T-helper 1 cell treated with Interleukin-12 subunit alpha and Interleukin-12 subunit beta and Interleukin-4 antibody, amounts not matched to agents 30 μg/mL and 1 μg/mL, for 36 hours (primary cell): Measurements from ENCODE around the gene ROR1.

ENCODE experiments used
- H3K27ac Mint-ChIP-seq: one replicate; pipeline ENCODE4 v1.8.0; 2021; ENCODE audit warnings: mild to moderate bottlenecking, mixed read lengths
- H3K27me3 Mint-ChIP-seq: one replicate; pipeline ENCODE4 v1.8.0; 2021; ENCODE audit warnings: low read depth, mixed read lengths
- H3K36me3 Mint-ChIP-seq: one replicate; pipeline ENCODE4 v1.8.0; 2021; ENCODE audit warnings: low read depth, mixed read lengths
- H3K4me1 Mint-ChIP-seq: one replicate; pipeline ENCODE4 v1.8.0; 2021; ENCODE audit warnings: low read depth, mixed read lengths
- H3K4me3 Mint-ChIP-seq: one replicate; pipeline ENCODE4 v1.8.0; 2021; ENCODE audit warnings: mild to moderate bottlenecking, moderate library complexity, mixed read lengths
- H3K9me3 Mint-ChIP-seq: one replicate; pipeline ENCODE4 v1.8.0; 2021; ENCODE audit warnings: mixed read lengths

Gene ROR1

GRCh38 chr1:64172458-64172983 lies 398.7 kb downstream of the ROR1 start:
- Mint-ChIP-seq H3K4me1 (peaks cover 3% of the 10 kb centered on the region), H3K27ac (no peak overlapping the region), H3K4me3 (no peak overlapping the region), H3K9me3 (no peaks in the 10 kb centered on the region), H3K27me3 (peaks cover 4% of the 10 kb centered on the region), H3K36me3 (no peaks in the 10 kb centered on the region)

- peaks cover 3% of the 10 kb centered on the region for H3K4me1 Mint-ChIP-seq
- H3K27ac Mint-ChIP-seq = no peak overlapping the region
- H3K9me3 Mint-ChIP-seq = no peaks in the 10 kb centered on the region
- peaks cover 4% of the 10 kb centered on the region for H3K27me3 Mint-ChIP-seq
- no peaks in the 10 kb centered on the region for H3K36me3 Mint-ChIP-seq
- no peak overlapping the region for H3K4me3 Mint-ChIP-seq
Observed at GRCh38 chr1:64173336-64173940, 399.6 kb downstream of the ROR1 start.

- Mint-ChIP-seq H3K27ac (no peak overlapping the region), H3K4me1 (peaks cover 3% of the 10 kb centered on the region), H3K36me3 (no peaks in the 10 kb centered on the region), H3K27me3 (peaks cover 4% of the 10 kb centered on the region), H3K4me3 (no peak overlapping the region), H3K9me3 (no peaks in the 10 kb centered on the region)
Observed at GRCh38 chr1:64175639-64176038, 401.8 kb downstream of the ROR1 start.

- H3K36me3 Mint-ChIP-seq = no peaks in the 10 kb centered on the region
- H3K4me3 Mint-ChIP-seq = no peak overlapping the region
- H3K27me3 Mint-ChIP-seq = no peaks in the 10 kb centered on the region
- H3K9me3 Mint-ChIP-seq = no peaks in the 10 kb centered on the region
- no peak overlapping the region for H3K27ac Mint-ChIP-seq
- H3K4me1 Mint-ChIP-seq = peaks cover 3% of the 10 kb centered on the region
Observed at GRCh38 chr1:64176659-64177058, 402.8 kb downstream of the ROR1 start.

GRCh38 chr1:64179588-64179987 lies 405.8 kb downstream of the ROR1 start:
- no peaks in the 10 kb centered on the region for H3K36me3 Mint-ChIP-seq
- H3K4me3 Mint-ChIP-seq = no peak overlapping the region
- H3K27ac Mint-ChIP-seq = no peak overlapping the region
- H3K27me3 Mint-ChIP-seq = peaks cover 4% of the 10 kb centered on the region
- no peaks in the 10 kb centered on the region for H3K9me3 Mint-ChIP-seq
- no peaks in the 10 kb centered on the region for H3K4me1 Mint-ChIP-seq

GRCh38 chr1:64182207-64182606 lies 408.4 kb downstream of the ROR1 start:
- H3K36me3 Mint-ChIP-seq = no peaks in the 10 kb centered on the region
- no peaks in the 10 kb centered on the region for H3K9me3 Mint-ChIP-seq
- no peak overlapping the region for H3K27ac Mint-ChIP-seq
- no peak overlapping the region for H3K4me3 Mint-ChIP-seq
- H3K4me1 Mint-ChIP-seq = no peaks in the 10 kb centered on the region
- peaks cover 4% of the 10 kb centered on the region for H3K27me3 Mint-ChIP-seq

GRCh38 chr1:64183395-64184002 lies 409.7 kb downstream of the ROR1 start:
- H3K4me1 Mint-ChIP-seq = no peaks in the 10 kb centered on the region
- H3K27me3 Mint-ChIP-seq = peaks cover 4% of the 10 kb centered on the region
- no peaks in the 10 kb centered on the region for H3K36me3 Mint-ChIP-seq
- no peak overlapping the region for H3K27ac Mint-ChIP-seq
- H3K4me3 Mint-ChIP-seq = no peak overlapping the region
- no peaks in the 10 kb centered on the region for H3K9me3 Mint-ChIP-seq

GRCh38 chr1:64184003-64184440 lies 410.2 kb downstream of the ROR1 start:
- H3K4me1 Mint-ChIP-seq = no peaks in the 10 kb centered on the region
- H3K36me3 Mint-ChIP-seq = no peaks in the 10 kb centered on the region
- H3K27ac Mint-ChIP-seq = no peak overlapping the region
- H3K27me3 Mint-ChIP-seq = peaks cover 4% of the 10 kb centered on the region
- H3K4me3 Mint-ChIP-seq = no peak overlapping the region
- no peaks in the 10 kb centered on the region for H3K9me3 Mint-ChIP-seq

- H3K36me3 Mint-ChIP-seq = no peaks in the 10 kb centered on the region
- no peak overlapping the region for H3K4me3 Mint-ChIP-seq
- H3K27me3 Mint-ChIP-seq = peaks cover 4% of the 10 kb centered on the region
- H3K4me1 Mint-ChIP-seq = no peaks in the 10 kb centered on the region
- H3K9me3 Mint-ChIP-seq = no peaks in the 10 kb centered on the region
- H3K27ac Mint-ChIP-seq = no peak overlapping the region
Observed at GRCh38 chr1:64186138-64186897, 412.5 kb downstream of the ROR1 start.

GRCh38 chr1:64186898-64187280 lies 413.1 kb downstream of the ROR1 start:
- Mint-ChIP-seq H3K27me3 (peaks cover 4% of the 10 kb centered on the region), H3K4me3 (no peak overlapping the region), H3K9me3 (no peaks in the 10 kb centered on the region), H3K4me1 (no peaks in the 10 kb centered on the region), H3K36me3 (no peaks in the 10 kb centered on the region), H3K27ac (no peak overlapping the region)

- Mint-ChIP-seq H3K36me3 (no peaks in the 10 kb centered on the region), H3K4me3 (no peak overlapping the region), H3K4me1 (no peaks in the 10 kb centered on the region), H3K27me3 (no peaks in the 10 kb centered on the region), H3K9me3 (no peaks in the 10 kb centered on the region), H3K27ac (no peak overlapping the region)
Observed at GRCh38 chr1:64187646-64188045, 413.8 kb downstream of the ROR1 start.

- H3K27ac Mint-ChIP-seq = no peak overlapping the region
- H3K36me3 Mint-ChIP-seq = no peaks in the 10 kb centered on the region
- no peaks in the 10 kb centered on the region for H3K4me1 Mint-ChIP-seq
- no peaks in the 10 kb centered on the region for H3K27me3 Mint-ChIP-seq
- H3K4me3 Mint-ChIP-seq = no peak overlapping the region
- no peaks in the 10 kb centered on the region for H3K9me3 Mint-ChIP-seq
Observed at GRCh38 chr1:64192290-64192689, 418.5 kb downstream of the ROR1 start.

- H3K4me3 Mint-ChIP-seq = no peak overlapping the region
- no peaks in the 10 kb centered on the region for H3K36me3 Mint-ChIP-seq
- H3K27me3 Mint-ChIP-seq = no peaks in the 10 kb centered on the region
- H3K4me1 Mint-ChIP-seq = no peaks in the 10 kb centered on the region
- H3K9me3 Mint-ChIP-seq = no peaks in the 10 kb centered on the region
- no peak overlapping the region for H3K27ac Mint-ChIP-seq
Observed at GRCh38 chr1:64194168-64195080, 420.6 kb downstream of the ROR1 start.

- H3K4me3 Mint-ChIP-seq = no peak overlapping the region
Observed at GRCh38 chr1:64195081-64195395, 421.2 kb downstream of the ROR1 start.

More at GRCh38 chr1:64195081-64195395, 421.2 kb downstream of the ROR1 start:
- Mint-ChIP-seq H3K4me1 (no peaks in the 10 kb centered on the region), H3K27me3 (no peaks in the 10 kb centered on the region), H3K9me3 (no peaks in the 10 kb centered on the region), H3K27ac (no peak overlapping the region), H3K36me3 (no peaks in the 10 kb centered on the region)
